A549 (cell line): ENCODE data around the gene AUTS2. TPM values are rescaled to one million over a fixed set of nuclear protein-coding genes. Genes with fewer than 3 reads are reported as not detected.

Experiments
- ATAC-seq, 2 experiments: fragments of 200-7000 bp in 1 of 2; fragments of >200 bp in 1 of 2; cut with Nextera tagmentation in 1 of 2; cut with Tn5 transposase in 1 of 2; 3 replicates each; pipeline versions ENCODE4 v1.8.0 to v1.9.1; 2018 to 2020; ENCODE audit warnings: mild to moderate bottlenecking in 1 of 2, moderate library complexity in 1 of 2
- CTCF ChIA-PET: fragments of 300-600 bp; sonication (Branson Sonifier 250); formaldehyde crosslinking; extraction: SDS; loops from one replicate; lab custom pipeline; 2021; ENCODE audit warnings: antibody characterized with exemption, inconsistent platforms; lab: Yijun Ruan, JAX
- POLR2A ChIA-PET: fragments of 350-600 bp; formaldehyde crosslinking; extraction: SDS; loops from one replicate; lab custom pipeline; 2021; ENCODE audit warnings: antibody characterized with exemption, inconsistent platforms; lab: Yijun Ruan, JAX
- DNase-seq, 2 experiments: peaks; one replicate each; pipeline versions ENCODE4 v3.0.0 to v3.0.0-alpha.2; 2011 to 2016; ENCODE audit warnings: low read depth in 1 of 2, low spot score in 1 of 2
- FAIRE-seq: peaks from 2 replicates; lab custom pipeline; 2011; peaks lifted over from hg19 to GRCh38; lab: Jason Lieb, UNC
- H3K27ac ChIP-seq, 2 experiments: fragments of >200 bp; sonication (Bioruptor Twin); formaldehyde crosslinking; 3 replicates each; pipeline ENCODE4 v1.5.1; 2016 to 2017
- H3K4me1 ChIP-seq: fragments of >200 bp; sonication (Bioruptor Twin); formaldehyde crosslinking; 3 replicates; pipeline ENCODE4 v1.6.1; 2016
- H3K4me2 ChIP-seq: fragments of >200 bp; sonication (Bioruptor Twin); formaldehyde crosslinking; 3 replicates; pipeline ENCODE4 v1.6.1; 2016
- H3K4me3 ChIP-seq: fragments of >200 bp; sonication (Bioruptor Twin); formaldehyde crosslinking; 3 replicates; pipeline ENCODE4 v1.5.1; 2016
- H3K9me3 ChIP-seq: fragments of >200 bp; sonication (Bioruptor Twin); formaldehyde crosslinking; 3 replicates; pipeline ENCODE4 v1.6.1; 2016
- BHLHE40 ChIP-seq: IDR thresholded peaks from 2 replicates; pipeline ENCODE4 v1.6.1; 2012; ENCODE audit warnings: low read depth, low read length, inconsistent platforms
- CBX2 ChIP-seq: fragments of 200-600 bp; sonication (generic); IDR thresholded peaks from 2 replicates; pipeline ENCODE4 v1.6.1; 2016; ENCODE audit warnings: low read depth, mild to moderate bottlenecking, borderline replicate concordance
- CBX8 ChIP-seq: fragments of 200-600 bp; sonication (generic); IDR thresholded peaks from 2 replicates; pipeline ENCODE4 v1.6.1; 2016
- CEBPB ChIP-seq, 2 experiments: fragments of >200 bp in 1 of 2; sonication (Bioruptor Twin) in 1 of 2; formaldehyde crosslinking in 1 of 2; IDR thresholded peaks; 2 replicates each; pipeline ENCODE4 v1.6.1; 2012 to 2016
- CTCF ChIP-seq: fragments of >200 bp; sonication (Bioruptor Twin); formaldehyde crosslinking; IDR thresholded peaks from 3 replicates; pipeline ENCODE4 v1.5.1; 2016
- EHF ChIP-seq: fragments of 250-450 bp; sonication (Bioruptor Pico); IDR thresholded peaks from 2 replicates; pipeline ENCODE4 v1.5.0; 2020; ENCODE audit warnings: mild to moderate bottlenecking
- EHMT2 ChIP-seq: fragments of 200-600 bp; sonication (generic); IDR thresholded peaks from 2 replicates; pipeline ENCODE4 v1.6.1; 2016; ENCODE audit warnings: antibody characterized with exemption, low read depth, mild to moderate bottlenecking, moderate library complexity
- ESRRA ChIP-seq: fragments of 150-350 bp; IDR thresholded peaks from 2 replicates; pipeline ENCODE4 v1.6.1; 2014; ENCODE audit warnings: mild to moderate bottlenecking, low read length, borderline replicate concordance
- FOSL2 ChIP-seq, 2 experiments: fragments of 450-650 bp in 1 of 2; fragments of >200 bp in 1 of 2; sonication (Bioruptor Twin) in 1 of 2; formaldehyde crosslinking; IDR thresholded peaks; 2 replicates each; pipeline versions ENCODE4 v1.5.0 to v1.6.1; 2016 to 2020; ENCODE audit warnings: mild to moderate bottlenecking in 1 of 2, moderate library complexity in 1 of 2
- FOXS1 ChIP-seq: fragments of 250-450 bp; sonication (Bioruptor Pico); IDR thresholded peaks from 2 replicates; pipeline ENCODE4 v1.5.0; 2020; ENCODE audit warnings: mild to moderate bottlenecking, moderate library complexity
- HDAC2 ChIP-seq: fragments of 200-600 bp; sonication (generic); IDR thresholded peaks from 2 replicates; pipeline ENCODE4 v1.6.1; 2016
- HEYL ChIP-seq: fragments of 250-450 bp; sonication (Bioruptor Pico); IDR thresholded peaks from 2 replicates; pipeline ENCODE4 v1.8.0; 2021; ENCODE audit warnings: mild to moderate bottlenecking, moderate library complexity
- HMGXB4 ChIP-seq: fragments of 250-450 bp; sonication (Bioruptor Pico); IDR thresholded peaks from 2 replicates; pipeline ENCODE4 v1.5.0; 2021; ENCODE audit warnings: mild to moderate bottlenecking, moderate library complexity, borderline replicate concordance
- KDM1A ChIP-seq: fragments of 200-600 bp; sonication (generic); IDR thresholded peaks from 2 replicates; pipeline ENCODE4 v1.6.1; 2016; ENCODE audit warnings: low read depth, mild to moderate bottlenecking
- MAFK ChIP-seq: fragments of 450-650 bp; IDR thresholded peaks from 2 replicates; pipeline ENCODE4 v1.6.1; 2014; ENCODE audit not compliant: partially characterized antibody
- NR3C1 ChIP-seq: fragments of >200 bp; sonication (Bioruptor Twin); formaldehyde crosslinking; IDR thresholded peaks from 3 replicates; pipeline ENCODE4 v1.6.1; 2017
- PHF8 ChIP-seq: fragments of 200-600 bp; sonication (generic); IDR thresholded peaks from 2 replicates; pipeline ENCODE4 v1.6.1; 2016; ENCODE audit warnings: low read depth, mild to moderate bottlenecking, antibody characterized with exemption, moderate library complexity, borderline replicate concordance
- POLR2A ChIP-seq: IDR thresholded peaks from 2 replicates; pipeline ENCODE4 v1.6.1; 2012; ENCODE audit warnings: mild to moderate bottlenecking, low read length
- RARB ChIP-seq: fragments of 250-450 bp; sonication (Bioruptor Pico); IDR thresholded peaks from 2 replicates; pipeline ENCODE4 v1.8.0; 2021; ENCODE audit warnings: mild to moderate bottlenecking, moderate library complexity
- REST ChIP-seq: fragments of 200-600 bp; sonication (generic); IDR thresholded peaks from 2 replicates; pipeline ENCODE4 v1.6.1; 2016; ENCODE audit warnings: antibody characterized with exemption, mild to moderate bottlenecking, moderate library complexity
- SREBF2 ChIP-seq: fragments of 450-650 bp; IDR thresholded peaks from 2 replicates; pipeline ENCODE4 v1.6.1; 2014; ENCODE audit warnings: mild to moderate bottlenecking, moderate library complexity
- TFCP2L1 ChIP-seq: fragments of 250-450 bp; sonication (Bioruptor Pico); IDR thresholded peaks from 2 replicates; pipeline ENCODE4 v1.5.0; 2021; ENCODE audit warnings: mild to moderate bottlenecking
- ZFP36 ChIP-seq: fragments of 450-650 bp; IDR thresholded peaks from 2 replicates; pipeline ENCODE4 v1.6.1; 2014; ENCODE audit warnings: borderline replicate concordance; ENCODE audit not compliant: partially characterized antibody
- ZSCAN20 ChIP-seq: fragments of 250-450 bp; sonication (Bioruptor Pico); IDR thresholded peaks from 2 replicates; pipeline ENCODE4 v1.8.0; 2022; ENCODE audit warnings: mild to moderate bottlenecking, moderate library complexity
- WGBS: methylation state at CpG from one replicate; pipeline ENCODE4 v1.1.6; 2017; ENCODE audit errors: missing lambda C conversion rate; 5-methylcytosine and 5-hydroxymethylcytosine counted together
- polyA plus RNA-seq, 4 experiments: library from polyadenylated mRNA; depleted of rRNA in 3 of 4; stranded (reverse); fragments of >200 nt; fragmentation: RNase III in 1 of 4; extraction: RNeasy Plus Mini Kit Qiagen cat#74134 plus additional on column Dnase treatment in 1 of 4; gene quantifications; 2 replicates in 3 of 4; 3 replicates in 1 of 4; pipeline ENCODE4 v1.2.3, GENCODE V29; 2011 to 2017
- TF ChIP-seq, protein P1 (sequence below): fragments of 250-450 bp; sonication (Bioruptor Pico); IDR thresholded peaks from 2 replicates; pipeline ENCODE4 v1.5.0; 2020; ENCODE audit warnings: low read depth, mild to moderate bottlenecking, moderate library complexity
- TF ChIP-seq, protein P2 (sequence below): IDR thresholded peaks from 2 replicates; pipeline ENCODE4 v1.6.1; 2012; ENCODE audit warnings: low read depth, borderline replicate concordance

The AUTS2 gene
- polyA plus RNA-seq, 2 of the 4 experiments (the other 2 are of a cell fraction) = 1.6 to 3.6 TPM

- FAIRE-seq = no peak
- no peak for TF ChIP-seq HMGXB4 (CRISPR knock-in tag)
- no peak for TF ChIP-seq EHMT2
- no peak for TF ChIP-seq HDAC2
- TF ChIP-seq MAFK = no peak
- no peak for TF ChIP-seq ZFP36
- TF ChIP-seq PHF8 = no peak
- no peak for TF ChIP-seq CBX2
- TF ChIP-seq, protein P1, sequence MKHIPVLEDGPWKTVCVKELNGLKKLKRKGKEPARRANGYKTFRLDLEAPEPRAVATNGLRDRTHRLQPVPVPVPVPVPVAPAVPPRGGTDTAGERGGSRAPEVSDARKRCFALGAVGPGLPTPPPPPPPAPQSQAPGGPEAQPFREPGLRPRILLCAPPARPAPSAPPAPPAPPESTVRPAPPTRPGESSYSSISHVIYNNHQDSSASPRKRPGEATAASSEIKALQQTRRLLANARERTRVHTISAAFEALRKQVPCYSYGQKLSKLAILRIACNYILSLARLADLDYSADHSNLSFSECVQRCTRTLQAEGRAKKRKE (CRISPR knock-in tag) = no peak
- no peak for TF ChIP-seq EHF (CRISPR knock-in tag)
- TF ChIP-seq HEYL (CRISPR knock-in tag) = no peak
Observed at GRCh38 chr7:69603937-69604494, 5.7 kb downstream of the AUTS2 start.

DNA sequence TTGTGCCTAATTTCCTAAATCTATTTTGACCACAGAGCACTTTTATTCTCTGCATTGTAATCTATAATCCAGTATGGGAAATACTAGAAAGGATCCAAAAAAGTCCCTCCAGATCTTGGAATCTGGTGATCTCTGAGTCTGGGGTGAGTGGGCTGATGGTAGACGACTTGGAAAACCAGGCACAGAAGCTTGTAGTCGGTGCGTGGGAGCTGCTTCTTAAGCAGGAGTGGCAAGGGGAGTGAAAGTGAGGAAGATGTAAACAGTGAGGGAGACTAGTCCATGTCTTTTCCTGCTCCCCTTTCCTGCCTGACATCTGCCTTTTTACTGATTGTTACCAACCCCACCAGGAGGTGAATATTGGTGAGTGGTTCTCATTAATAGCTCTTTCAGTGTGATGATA, 6.8 kb downstream of the AUTS2 start:
- POLR2A ChIA-PET = no interaction called here
- 60% methylated on average over 3 of the region's 3 CpGs for WGBS
- no peak for ATAC-seq
- Histone ChIP-seq H3K4me2 (no peak overlapping the region), H3K4me3 (no peak overlapping the region), H3K4me1 (peaks cover 16% of the 10 kb centered on the region; the same call in 2 of the 3 replicates), H3K9me3 (no peaks in the 10 kb centered on the region), H3K27ac (no peak overlapping the region)
- CTCF ChIA-PET = no interaction called here
- DNase-seq = no peak
- FAIRE-seq = no peak
- TF ChIP-seq RARB (CRISPR knock-in tag) (no peak), HDAC2 (no peak), TFCP2L1 (CRISPR knock-in tag) (no peak), BHLHE40 (no peak), REST (no peak), CTCF (no peak), POLR2A (no peak), CBX8 (no peak), KDM1A (no peak), SREBF2 (no peak), NR3C1 (no peak), ZSCAN20 (CRISPR knock-in tag) (no peak), FOSL2 (IDR thresholded peaks at IDR 0.05) (no peak), FOSL2 (CRISPR knock-in tag; IDR thresholded peaks at IDR 0.05) (no peak), ESRRA (no peak), FOXS1 (CRISPR knock-in tag) (no peak), CEBPB (IDR thresholded peaks at IDR 0.05) (no peak)
- TF ChIP-seq, protein P2, sequence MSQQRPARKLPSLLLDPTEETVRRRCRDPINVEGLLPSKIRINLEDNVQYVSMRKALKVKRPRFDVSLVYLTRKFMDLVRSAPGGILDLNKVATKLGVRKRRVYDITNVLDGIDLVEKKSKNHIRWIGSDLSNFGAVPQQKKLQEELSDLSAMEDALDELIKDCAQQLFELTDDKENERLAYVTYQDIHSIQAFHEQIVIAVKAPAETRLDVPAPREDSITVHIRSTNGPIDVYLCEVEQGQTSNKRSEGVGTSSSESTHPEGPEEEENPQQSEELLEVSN = no peak

More at GRCh38 chr7:69603937-69604494, 5.7 kb downstream of the AUTS2 start:
- CTCF ChIA-PET = interaction anchor here (0.5 kb wide), 1 partner anchor 1099 kb away, joined by 4 read pairs; no protein-coding TSS in a partner anchor
- H3K4me1 ChIP-seq = peaks cover 12% of the 10 kb centered on the region; the same call in 2 of the 3 replicates
- DNase-seq = no peak
- H3K4me3 ChIP-seq = no peak overlapping the region
- H3K9me3 ChIP-seq = no peaks in the 10 kb centered on the region
- WGBS = 30% methylated on average over 2 of the region's 2 CpGs
- no peak overlapping the region for H3K27ac ChIP-seq
- no peak overlapping the region for H3K4me2 ChIP-seq
- POLR2A ChIA-PET = no interaction called here
- ATAC-seq = no peak
